ENCODE data around the gene GSX1.

- TF ChIP-seq POLR2A (IDR thresholded peaks at IDR 0.05) = no peak
- TF ChIP-seq, protein P1, sequence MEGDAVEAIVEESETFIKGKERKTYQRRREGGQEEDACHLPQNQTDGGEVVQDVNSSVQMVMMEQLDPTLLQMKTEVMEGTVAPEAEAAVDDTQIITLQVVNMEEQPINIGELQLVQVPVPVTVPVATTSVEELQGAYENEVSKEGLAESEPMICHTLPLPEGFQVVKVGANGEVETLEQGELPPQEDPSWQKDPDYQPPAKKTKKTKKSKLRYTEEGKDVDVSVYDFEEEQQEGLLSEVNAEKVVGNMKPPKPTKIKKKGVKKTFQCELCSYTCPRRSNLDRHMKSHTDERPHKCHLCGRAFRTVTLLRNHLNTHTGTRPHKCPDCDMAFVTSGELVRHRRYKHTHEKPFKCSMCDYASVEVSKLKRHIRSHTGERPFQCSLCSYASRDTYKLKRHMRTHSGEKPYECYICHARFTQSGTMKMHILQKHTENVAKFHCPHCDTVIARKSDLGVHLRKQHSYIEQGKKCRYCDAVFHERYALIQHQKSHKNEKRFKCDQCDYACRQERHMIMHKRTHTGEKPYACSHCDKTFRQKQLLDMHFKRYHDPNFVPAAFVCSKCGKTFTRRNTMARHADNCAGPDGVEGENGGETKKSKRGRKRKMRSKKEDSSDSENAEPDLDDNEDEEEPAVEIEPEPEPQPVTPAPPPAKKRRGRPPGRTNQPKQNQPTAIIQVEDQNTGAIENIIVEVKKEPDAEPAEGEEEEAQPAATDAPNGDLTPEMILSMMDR (IDR thresholded peaks at IDR 0.05) = no peak
- TF ChIP-seq EP300 (IDR thresholded peaks at IDR 0.05) = no peak
These were observed 336 bp upstream of the GSX1 start for GRCh38 chr13:27791901-27792392.
